CD4-positive, alpha-beta T cell treated with Interleukin-4 for 1 hour (primary cell): ENCODE measurements around the gene PLSCR3.

Experiments
- DNase-seq, 2 donors: peaks; one replicate each; pipeline ENCODE4 v3.0.0-alpha.2; 2020 to 2022

Gene PLSCR3

DNA sequence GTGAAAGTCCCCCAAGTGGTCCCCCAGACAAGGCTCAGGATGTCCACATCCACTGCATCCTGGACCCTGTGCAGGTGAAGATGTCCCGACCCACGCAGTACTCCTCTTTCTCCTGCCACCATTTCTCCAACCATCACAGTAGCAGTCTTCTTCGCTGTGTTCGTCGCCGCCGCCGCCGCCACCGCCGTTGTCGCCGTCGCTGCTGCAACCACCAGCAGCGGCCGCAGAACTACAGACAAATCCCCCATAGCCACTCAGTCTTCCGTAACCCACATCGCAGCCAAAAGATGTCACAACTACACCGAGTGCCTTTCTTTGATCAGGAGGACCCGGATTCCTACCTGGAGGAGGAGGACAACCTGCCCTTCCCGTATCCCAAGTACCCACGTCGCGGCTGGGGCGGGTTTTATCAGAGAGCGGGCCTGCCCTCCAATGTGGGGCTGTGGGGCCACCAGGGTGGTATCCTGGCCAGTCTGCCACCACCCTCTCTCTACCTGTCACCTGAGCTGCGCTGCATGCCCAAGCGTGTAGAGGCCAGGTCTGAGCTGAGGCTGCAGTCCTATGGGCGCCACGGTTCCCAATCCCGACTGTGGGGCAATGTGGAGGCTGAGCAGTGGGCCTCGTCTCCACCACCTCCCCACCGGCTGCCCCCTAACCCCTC, 32.0 kb upstream of the PLSCR3 start:
- no peak for DNase-seq

DNA sequence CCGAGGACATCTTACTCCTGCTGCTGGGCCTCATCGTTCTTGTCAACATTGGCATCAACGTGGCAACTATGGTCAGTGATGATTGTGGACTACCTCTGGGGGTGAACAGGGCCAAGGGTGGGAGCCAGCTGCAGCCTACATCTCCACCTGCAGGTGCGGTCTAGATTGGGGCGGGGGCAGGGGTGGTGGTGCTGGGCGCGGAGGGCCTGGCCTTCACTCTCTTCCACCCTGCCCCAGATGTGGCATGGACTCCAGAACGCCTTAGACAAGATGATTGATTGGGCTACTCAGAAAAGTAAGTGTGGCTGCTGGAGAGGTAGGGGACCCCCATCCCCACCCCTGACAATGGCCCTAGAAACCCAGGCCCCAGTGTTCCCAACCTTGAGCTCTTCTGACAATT, 31.4 kb upstream of the PLSCR3 start:
- DNase-seq, result no peak

DNA sequence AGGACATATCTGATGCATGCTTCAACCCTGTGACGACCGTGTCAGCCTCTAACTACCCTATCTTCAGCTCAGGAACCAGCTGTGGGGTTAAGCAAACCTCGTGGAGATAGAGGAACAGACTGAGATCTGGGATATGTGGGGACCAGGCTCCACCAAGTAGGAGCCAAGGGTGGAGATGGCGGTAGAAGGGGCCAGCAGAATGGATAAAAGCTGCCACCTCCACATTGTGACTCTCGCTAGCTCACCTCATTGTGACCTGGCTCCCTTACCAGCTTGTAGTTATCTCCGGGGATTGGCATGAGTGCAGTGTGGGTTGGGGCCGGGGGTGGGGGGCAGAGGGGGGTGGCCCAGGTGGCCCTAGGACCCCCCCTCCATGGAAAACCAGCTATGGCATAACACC, 31.0 kb upstream of the PLSCR3 start, which contains the start of gene SPEM2:
Gene SPEM2 (plus strand): TSS at position 301 of the 400 bp plus-strand sequence. CDS start 73 bp downstream, at position 374.
- DNase-seq, result no peak

DNA sequence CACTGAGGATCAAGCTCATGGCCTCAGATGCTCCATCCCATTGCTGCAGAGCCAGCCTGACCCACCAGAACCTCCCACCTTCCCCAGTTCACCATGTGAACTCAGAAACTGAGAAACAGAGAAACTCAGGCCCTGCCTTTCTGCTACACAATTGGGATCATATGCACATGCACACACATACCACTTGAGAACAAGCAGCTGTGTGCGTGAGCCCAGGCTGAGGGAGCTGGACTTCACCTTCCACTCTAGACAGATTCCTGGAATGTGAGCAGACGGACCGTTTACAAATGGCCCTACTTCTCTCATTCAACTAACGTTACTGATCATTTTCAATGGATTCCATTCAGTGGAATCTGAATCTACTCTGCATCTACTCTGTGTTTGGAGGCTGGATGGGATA, 29.4 kb upstream of the PLSCR3 start:
- no peak for DNase-seq

DNA sequence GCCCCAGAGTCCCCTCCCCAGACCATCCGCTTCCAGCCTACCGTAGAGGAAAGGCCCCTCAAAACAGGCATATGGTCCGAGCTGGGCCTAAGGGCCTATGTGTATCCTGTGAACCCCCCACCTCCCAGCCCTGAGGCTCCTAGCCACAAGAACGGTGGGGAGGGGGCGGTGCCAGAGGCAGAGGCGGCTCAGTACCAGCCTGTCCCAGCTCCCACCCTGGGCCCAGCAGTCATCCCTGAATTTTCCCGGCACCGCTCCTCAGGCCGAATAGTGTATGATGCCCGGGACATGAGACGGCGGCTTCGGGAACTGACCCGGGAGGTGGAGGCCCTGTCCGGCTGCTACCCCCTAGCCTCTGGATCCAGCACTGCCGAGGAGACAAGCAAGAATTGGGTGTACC, 26.9 kb upstream of the PLSCR3 start:
- DNase-seq, result no peak

DNA sequence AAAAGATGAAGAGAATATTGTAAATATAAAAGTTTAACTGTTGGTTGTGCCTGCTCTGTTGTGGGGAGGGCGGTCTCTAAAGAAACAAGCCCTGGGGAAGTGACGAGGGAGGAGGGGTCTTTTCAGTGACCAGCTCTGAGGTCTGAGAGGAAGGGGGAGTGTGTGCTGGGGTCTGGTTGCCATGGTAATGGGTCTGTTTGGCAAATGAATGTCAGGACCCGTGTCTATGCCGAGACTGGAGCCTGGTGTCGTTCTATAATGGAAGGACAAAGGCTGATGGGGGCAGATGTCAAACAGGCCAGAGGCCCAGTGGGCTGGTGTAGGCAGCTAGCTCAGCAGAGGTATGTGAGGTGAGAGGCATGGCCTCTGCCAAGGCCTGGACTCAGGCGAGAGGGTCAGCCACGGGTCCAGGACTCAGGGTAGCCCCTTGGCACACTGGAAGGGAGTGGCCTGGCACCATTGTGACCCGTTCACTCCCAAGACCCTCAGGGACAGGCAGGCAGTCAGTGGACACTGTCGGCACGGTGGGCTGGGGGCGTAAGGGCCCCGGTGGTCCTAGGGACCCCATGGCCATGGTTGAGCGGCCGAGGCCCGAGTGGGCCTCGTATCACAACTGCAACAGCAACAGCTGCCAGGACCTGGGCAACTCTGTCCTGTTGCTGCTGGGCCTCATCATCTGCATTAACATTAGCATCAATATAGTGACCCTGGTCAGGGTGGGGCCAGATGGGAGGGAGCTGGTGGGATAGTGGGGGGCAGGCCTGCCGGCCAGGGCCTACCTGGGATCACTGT, 25.7 kb upstream of the PLSCR3 start, which contains the start of gene SPEM1:
Gene SPEM1 (plus strand): TSS at position 506 of the 792 bp plus-strand sequence. CDS start 61 bp downstream, at position 567.
- no peak for DNase-seq

DNA sequence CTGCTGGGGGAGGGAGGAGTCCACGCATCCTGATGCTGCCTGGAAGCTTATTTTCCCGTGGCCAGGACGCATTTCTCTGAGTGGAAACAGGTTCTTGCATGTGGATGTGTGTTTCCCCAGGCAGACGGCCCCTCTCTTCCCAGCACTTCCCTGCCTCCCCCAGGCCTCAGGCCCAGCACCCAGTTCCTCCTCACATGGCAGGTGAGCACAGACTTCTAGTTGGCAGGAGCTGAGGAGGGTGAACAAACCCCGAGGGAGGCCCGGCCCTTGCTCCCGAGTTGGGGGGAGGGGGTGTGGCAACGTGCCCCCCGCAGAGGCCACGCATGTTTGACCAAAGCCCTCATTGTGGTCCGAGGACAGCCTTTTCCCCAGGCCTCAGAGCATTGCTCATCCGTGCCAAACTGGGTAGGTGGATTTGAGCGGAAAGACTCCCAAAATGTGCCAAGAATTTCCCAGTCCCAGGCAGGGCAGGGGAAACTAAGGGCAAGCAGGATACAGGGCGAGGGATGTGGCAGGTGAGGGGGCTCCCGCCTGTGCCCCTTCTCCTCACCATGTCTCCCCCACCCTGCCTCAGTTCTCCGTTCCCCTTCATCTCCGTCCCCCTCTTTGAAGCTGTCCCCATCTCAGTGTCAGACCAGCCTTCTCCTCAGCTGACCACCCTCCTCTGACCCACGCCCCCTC, 24.3 kb upstream of the PLSCR3 start:
- no peak for DNase-seq

DNA sequence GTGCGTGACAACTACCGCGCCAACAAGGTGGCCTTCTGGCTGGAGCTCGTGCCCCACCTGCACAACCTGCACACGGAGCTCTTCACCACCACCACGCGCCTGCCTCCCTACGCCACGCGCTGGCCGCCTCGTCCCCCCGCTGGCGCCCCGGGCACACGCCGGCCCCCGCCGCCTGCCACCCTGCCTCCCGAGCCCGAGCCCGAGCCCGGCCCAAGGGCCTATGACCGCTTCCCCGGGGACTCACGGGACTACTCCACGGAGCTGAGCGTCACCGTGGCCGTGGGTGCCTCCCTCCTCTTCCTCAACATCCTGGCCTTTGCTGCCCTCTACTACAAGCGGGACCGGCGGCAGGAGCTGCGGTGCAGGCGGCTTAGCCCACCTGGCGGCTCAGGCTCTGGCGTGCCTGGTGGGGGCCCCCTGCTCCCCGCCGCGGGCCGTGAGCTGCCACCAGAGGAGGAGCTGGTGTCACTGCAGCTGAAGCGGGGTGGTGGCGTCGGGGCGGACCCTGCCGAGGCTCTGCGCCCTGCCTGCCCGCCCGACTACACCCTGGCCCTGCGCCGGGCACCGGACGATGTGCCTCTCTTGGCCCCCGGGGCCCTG, 22.8 kb upstream of the PLSCR3 start:
- no peak for DNase-seq

DNA sequence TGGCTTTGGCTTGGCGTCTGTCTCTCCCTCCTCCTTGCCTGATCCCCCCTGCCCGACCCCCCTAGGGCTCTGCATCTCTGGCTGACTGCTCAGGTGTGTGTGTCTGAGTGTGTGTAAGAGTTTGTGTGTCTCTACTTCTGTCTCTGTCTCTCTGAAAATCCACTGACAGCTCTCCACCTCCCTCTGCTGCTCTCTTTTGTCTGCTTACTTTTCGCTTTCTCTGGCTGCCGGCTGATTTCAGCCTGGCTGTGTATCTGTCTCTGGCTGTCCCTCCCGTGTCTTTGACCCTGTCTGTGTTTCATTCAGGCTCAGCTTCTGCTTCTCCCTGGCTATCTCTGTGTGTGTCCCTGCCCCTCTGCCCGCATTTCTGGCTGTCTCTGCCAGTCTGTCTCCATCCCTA, 22.0 kb upstream of the PLSCR3 start:
- no peak for DNase-seq

DNA sequence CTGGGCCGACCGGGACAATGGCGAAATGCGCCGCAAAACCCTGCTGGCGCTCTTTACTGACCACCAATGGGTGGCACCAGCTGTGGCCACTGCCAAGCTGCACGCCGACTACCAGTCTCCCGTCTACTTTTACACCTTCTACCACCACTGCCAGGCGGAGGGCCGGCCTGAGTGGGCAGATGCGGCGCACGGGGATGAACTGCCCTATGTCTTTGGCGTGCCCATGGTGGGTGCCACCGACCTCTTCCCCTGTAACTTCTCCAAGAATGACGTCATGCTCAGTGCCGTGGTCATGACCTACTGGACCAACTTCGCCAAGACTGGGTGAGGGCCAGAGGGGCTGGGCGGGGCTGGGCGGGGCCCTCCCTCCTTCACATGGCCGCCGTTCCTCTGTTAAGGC, 21.5 kb upstream of the PLSCR3 start:
- no peak for DNase-seq

DNA sequence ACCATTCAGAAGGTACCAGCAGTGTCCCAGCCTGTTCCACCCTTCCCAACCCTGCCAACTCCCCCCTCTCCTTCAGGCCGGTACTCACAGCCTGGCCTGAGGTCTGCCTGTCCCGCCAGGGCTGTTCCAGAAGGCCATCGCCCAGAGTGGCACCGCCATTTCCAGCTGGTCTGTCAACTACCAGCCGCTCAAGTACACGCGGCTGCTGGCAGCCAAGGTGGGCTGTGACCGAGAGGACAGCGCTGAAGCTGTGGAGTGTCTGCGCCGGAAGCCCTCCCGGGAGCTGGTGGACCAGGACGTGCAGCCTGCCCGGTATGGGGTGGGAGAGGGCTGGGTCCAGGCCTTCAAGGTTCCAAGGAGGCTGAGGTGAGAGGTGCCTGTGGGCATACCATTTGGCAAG, 20.5 kb upstream of the PLSCR3 start:
- no peak for DNase-seq

DNA sequence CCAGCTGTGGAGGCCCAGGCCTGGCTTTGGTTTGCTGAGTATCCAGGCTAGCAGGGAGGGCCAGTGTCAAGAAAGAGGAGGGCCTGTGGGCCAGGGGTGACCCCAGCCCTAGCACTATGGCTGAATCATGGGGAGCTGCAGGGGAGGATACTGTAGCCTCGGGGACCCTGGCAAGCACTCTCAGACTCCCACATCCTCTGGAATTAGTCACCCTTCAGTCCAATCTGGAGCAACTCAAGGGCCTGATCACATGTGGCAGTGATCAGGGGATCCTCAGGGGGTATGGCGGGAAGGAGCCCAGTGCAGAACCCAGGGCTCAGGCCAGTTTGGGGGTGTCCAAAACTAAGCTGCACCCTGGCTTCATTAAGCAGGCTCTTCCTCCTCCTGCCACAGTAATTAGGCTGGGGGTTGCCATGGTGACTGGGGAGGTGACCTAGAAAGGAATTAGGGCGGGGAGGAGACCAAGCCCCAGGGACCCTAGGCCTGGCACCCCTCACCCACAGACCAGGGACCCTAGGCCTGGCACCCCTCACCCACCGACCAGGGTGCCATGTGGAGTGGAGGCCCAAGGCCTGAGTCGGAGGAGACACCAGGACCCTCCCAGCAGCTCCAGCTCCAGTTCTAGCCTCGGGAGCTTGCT, 19.1 kb upstream of the PLSCR3 start:
- DNase-seq, result no peak

DNA sequence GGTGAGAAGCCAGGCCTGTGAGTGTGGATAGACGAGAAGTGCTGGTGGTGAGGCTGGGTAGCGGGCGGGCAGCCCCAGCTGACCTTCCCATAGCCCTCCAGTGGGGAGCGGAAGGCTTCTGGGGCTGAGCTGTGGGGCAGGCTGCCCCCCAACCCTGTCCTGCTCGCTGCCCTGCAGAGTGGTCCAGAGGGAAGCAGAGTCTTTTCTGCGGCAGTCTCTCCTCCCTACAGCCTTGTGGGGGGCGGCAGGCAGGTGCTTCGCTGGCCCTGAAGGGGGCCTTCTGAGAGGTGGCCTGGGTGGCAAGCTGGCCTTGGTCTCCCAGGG, 17.1 kb upstream of the PLSCR3 start:
- DNase-seq, result no peak

DNA sequence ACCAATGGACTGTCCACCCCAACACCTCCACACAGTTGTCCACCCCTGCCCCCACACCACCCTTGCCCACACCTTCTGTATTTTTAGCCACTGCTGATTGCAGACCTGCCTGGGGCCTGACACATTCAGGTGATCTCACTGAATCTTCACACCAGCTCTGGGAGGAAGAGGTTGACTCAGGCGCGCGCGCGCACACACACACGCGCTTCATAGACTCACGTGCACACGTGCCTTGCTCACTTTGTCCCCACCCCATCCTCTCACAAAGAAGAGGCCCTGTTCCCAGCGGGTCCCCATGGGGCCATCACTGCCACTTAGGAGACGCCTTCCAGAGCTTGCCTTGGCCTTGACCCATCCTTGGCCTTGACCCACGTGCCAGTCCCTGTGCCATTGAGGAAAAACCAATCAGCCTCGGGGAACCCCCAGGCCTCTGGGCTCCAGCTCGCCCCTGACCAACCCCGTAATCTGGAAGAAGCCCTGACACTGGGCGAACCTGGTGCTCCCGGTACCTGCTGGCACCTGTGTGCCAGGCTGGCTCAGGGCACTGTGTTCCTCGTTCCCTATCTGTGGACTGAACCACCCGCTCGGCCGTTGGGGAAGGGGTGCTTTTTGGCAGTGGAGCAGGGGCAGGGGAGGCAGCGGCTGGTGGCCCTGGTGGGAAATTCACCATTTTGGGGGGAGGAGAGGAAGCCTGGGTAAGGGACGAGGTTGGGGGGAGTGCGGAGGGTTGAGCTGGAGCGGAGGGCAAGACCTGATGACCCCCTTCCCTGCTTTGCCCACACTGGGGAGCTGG, 16.5 kb upstream of the PLSCR3 start:
- no peak for DNase-seq

DNA sequence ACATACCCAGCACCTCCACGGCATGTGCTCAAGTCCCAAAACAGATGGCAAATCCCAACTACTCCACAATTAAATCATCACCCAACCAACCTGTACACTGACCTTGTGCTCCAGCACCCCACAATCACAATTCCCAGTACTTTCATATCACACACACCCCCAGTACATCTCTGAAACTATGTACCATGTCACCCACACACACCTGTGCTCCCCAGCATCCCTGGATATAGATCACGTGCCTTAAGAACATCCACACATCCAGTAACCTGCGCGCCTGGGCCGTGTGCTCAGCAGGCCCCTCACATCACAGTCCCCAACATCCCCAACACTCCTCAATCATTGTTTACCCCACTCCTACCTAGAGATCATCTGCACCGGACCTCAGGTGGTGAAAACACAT, 15.4 kb upstream of the PLSCR3 start:
- DNase-seq, result no peak

DNA sequence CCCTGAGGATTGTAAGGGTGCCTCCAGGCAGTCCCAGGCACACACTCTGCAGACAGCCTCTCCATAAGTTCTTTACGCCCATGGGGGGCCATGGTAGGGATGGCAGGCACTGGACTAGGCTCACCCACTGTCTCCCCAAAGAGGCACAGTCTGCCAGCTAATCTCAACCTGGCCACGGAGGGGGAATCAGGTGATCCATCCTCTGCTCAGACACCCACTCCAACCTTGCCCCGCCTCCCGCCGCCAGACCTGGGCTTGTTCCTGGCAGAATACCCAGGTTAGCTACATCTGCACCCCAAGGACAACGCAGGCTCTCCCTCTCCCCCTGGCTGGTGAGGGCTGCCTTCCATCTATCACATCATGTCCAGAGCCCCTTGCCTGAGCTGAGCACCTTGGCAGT, 14.5 kb upstream of the PLSCR3 start:
- DNase-seq, result no peak

DNA sequence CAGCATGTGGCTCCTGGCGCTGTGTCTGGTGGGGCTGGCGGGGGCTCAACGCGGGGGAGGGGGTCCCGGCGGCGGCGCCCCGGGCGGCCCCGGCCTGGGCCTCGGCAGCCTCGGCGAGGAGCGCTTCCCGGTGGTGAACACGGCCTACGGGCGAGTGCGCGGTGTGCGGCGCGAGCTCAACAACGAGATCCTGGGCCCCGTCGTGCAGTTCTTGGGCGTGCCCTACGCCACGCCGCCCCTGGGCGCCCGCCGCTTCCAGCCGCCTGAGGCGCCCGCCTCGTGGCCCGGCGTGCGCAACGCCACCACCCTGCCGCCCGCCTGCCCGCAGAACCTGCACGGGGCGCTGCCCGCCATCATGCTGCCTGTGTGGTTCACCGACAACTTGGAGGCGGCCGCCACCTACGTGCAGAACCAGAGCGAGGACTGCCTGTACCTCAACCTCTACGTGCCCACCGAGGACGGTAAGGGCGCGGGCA, 14.0 kb upstream of the PLSCR3 start:
- DNase-seq, result peak; percentile 45 to 46

DNA sequence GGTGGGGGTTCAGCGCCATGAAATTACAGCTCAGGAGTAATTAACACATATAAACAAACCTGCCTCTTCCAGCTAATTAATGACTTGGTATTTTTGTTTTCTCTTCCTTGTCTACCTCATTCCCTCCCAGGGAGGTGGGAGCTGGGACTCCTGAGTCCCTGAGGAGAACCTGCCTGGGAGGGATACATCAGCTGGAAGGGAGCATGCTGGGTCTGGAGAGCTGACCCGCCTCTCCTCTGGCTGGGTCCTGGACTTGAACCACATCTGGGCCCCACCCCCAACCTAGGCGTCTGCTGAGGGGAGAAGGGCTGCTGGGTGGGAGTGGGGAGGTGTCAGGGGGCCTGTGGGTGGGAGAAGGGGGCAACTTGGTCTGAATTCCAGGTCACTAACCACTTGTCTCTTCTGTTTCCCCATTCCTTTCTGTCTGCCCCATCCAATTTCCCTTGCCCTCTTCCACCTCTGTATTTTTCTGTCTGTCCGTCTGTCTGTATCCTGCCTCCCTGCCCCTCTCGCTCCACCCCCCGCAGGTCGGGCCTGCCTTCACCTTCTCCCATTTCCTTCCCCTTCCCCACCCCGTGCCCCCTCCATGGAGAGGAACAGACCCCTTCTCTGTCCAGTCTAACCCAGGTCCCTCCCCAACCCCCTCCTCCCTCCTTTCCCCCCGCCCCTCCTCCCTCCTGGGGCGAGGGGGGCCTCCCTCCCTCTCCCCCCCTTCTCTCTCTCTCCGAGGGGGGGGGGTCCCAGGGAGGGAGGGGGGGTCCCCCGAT, 13.3 kb upstream of the PLSCR3 start, which contains the start of gene NLGN2:
Gene NLGN2 (plus strand): TSS at position 361 of the 767 bp plus-strand sequence. CDS start 411 bp downstream, outside the sequence.
- no peak for DNase-seq

DNA sequence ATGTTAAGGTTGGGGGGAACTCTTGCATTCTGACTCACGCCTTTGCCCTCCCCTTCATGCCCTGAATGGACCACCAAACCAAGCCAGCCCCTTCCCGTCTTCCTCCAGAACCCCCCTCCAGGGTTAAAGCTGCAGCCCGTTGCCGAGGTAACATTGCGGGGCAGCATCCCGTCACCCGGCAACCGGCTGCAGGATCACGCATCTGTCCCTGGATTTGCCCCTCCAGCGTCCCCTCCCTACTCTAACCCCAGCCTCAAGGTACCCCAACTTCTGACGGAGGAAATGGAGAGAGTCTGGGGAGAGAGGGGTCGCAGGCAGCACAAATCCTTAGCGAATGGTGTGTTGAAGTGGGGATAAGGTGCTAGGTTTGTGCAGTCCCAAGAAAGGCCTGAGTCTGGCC, 12.8 kb upstream of the PLSCR3 start:
- no peak for DNase-seq

DNA sequence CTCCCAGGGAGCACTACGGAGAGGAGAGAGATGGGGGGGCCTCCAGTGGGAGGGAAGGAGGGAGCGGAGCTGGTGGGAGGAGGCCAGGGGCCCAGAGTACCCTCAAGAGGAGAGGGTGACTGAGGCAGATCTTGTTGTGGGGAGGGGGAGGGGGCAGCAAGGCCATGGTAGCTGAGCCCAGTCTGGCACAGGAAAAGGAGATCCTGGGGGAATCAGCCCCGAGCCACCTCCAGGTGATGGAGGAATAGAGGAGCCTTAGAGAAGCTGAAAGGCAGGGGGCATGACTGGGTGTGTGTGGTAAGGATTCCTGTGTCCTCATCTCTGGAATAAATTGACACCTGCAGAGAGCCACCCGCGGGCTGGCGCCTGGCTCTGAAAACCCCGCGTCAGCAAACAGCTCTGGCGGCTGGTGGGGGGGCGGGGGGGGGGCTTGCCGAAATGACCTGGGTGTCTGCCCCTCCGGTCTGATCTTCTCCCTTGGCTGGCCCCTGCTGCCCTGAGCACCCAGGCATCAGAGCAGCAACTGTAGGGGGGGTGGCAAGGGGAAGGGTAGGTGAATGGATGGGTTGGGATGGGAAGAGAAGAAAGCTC, 12.0 kb upstream of the PLSCR3 start:
- no peak for DNase-seq
